Endothelial cell of umbilical vein (primary cell): ENCODE results near the gene CALR3. TPM values are rescaled to one million over a fixed set of nuclear protein-coding genes. Genes with fewer than 3 reads are reported as not detected.

Source experiments
- BruUV-seq: library from RNA; stranded (reverse); fragments of 400-500 nt; replicated peaks from 2 replicates; lab custom pipeline; 2021; lab: Mats Ljungman, UMichigan
- CTCF ChIA-PET: fragments of 300-600, 350-600 bp; sonication (Branson Sonifier 250); formaldehyde crosslinking; loops from one replicate; lab custom pipeline; 2021; ENCODE audit warnings: antibody characterized with exemption, inconsistent platforms; lab: Charles Lee
- POLR2A ChIA-PET: fragments of 300-600, 350-600 bp; sonication (Branson Sonifier 250); formaldehyde crosslinking; loops from one replicate; lab custom pipeline; 2021; ENCODE audit warnings: antibody characterized with exemption, inconsistent platforms; lab: Charles Lee
- DNase-seq: peaks from one replicate; pipeline ENCODE4 v3.0.0-alpha.2; 2011; ENCODE audit warnings: low read depth, low spot score
- FAIRE-seq: peaks from 2 replicates; lab custom pipeline; 2011; peaks lifted over from hg19 to GRCh38; lab: Jason Lieb, UNC
- H2AFZ ChIP-seq: 2 replicates; pipeline ENCODE4 v1.6.0; 2012; ENCODE audit warnings: low read depth, low read length, control low read depth, inconsistent platforms
- H3K27ac ChIP-seq: 2 replicates; pipeline ENCODE4 v1.5.1; 2011; ENCODE audit warnings: low read depth, mild to moderate bottlenecking, control low read depth, low read length, moderate library complexity; ENCODE audit not compliant: insufficient read depth
- H3K27me3 ChIP-seq, 2 experiments: 2 replicates each; pipeline versions ENCODE4 v1.6.0 to v1.6.1; 2011; ENCODE audit warnings: low read length in 2 of 2, mixed read lengths in 1 of 2; ENCODE audit not compliant: control insufficient read depth in 2 of 2, insufficient read depth in 2 of 2
- H3K36me3 ChIP-seq, 2 experiments: 2 replicates in 1 of 2; 3 replicates in 1 of 2; pipeline ENCODE4 v1.5.1; 2011; ENCODE audit warnings: low read length in 2 of 2, mild to moderate bottlenecking in 1 of 2, moderate library complexity in 1 of 2; ENCODE audit not compliant: control insufficient read depth in 2 of 2, insufficient read depth in 2 of 2; ENCODE audit errors: extremely low read depth in 1 of 2
- H3K4me1 ChIP-seq: 3 replicates; pipeline ENCODE4 v1.5.1; 2011; ENCODE audit warnings: mild to moderate bottlenecking, low read length; ENCODE audit not compliant: control insufficient read depth, insufficient read depth; ENCODE audit errors: extremely low read depth
- H3K4me2 ChIP-seq: 2 replicates; pipeline ENCODE4 v1.6.1; 2011; ENCODE audit warnings: low read length, control low read depth, mixed read lengths; ENCODE audit not compliant: insufficient read depth
- H3K4me3 ChIP-seq, 3 experiments: fragments of 200-600 bp in 1 of 3; sonication (generic), shearing (Covaris generic) in 1 of 3; replicated peaks in 1 of 3; 2 replicates each; pipeline ENCODE4 v1.5.1; 2011 to 2016; ENCODE audit warnings: control low read depth in 3 of 3, low read length in 3 of 3, mild to moderate bottlenecking in 2 of 3, inconsistent platforms in 1 of 3, low read depth in 1 of 3, moderate library complexity in 1 of 3; ENCODE audit not compliant: insufficient read depth in 1 of 3
- H3K79me2 ChIP-seq: 2 replicates; pipeline ENCODE4 v1.6.0; 2012; ENCODE audit warnings: low read length, inconsistent platforms; ENCODE audit not compliant: control insufficient read depth, insufficient read depth
- H3K9ac ChIP-seq: replicated peaks from 2 replicates; pipeline ENCODE3; 2011; ENCODE audit warnings: low read length, control low read depth; ENCODE audit not compliant: insufficient read depth; ENCODE audit errors: extremely low read depth
- H3K9me1 ChIP-seq: replicated peaks from 3 replicates; pipeline ENCODE4 v1.6.0; 2011; ENCODE audit warnings: mild to moderate bottlenecking, low read length; ENCODE audit not compliant: control insufficient read depth, insufficient read depth; ENCODE audit errors: extremely low read depth
- H3K9me3 ChIP-seq: replicated peaks from 2 replicates; pipeline ENCODE4 v1.5.1; 2012; ENCODE audit warnings: low read length, inconsistent platforms; ENCODE audit not compliant: control insufficient read depth, insufficient read depth
- H4K20me1 ChIP-seq: replicated peaks from 2 replicates; pipeline ENCODE3; 2011; ENCODE audit warnings: mild to moderate bottlenecking, low read length; ENCODE audit not compliant: control insufficient read depth, insufficient read depth; ENCODE audit errors: extremely low read depth
- CTCF ChIP-seq, 2 donors: IDR thresholded peaks; 1 replicate in 1 of 2; 2 replicates in 1 of 2; pipeline ENCODE4 v1.5.1; 2011; ENCODE audit warnings: low read length in 2 of 2, mild to moderate bottlenecking in 2 of 2, moderate library complexity in 2 of 2, control low read depth in 1 of 2, inconsistent platforms in 1 of 2, low read depth in 1 of 2; ENCODE audit not compliant: insufficient read depth in 1 of 2; ENCODE audit errors: extremely low read depth in 1 of 2
- EZH2 ChIP-seq: IDR thresholded peaks from 2 replicates; pipeline ENCODE4 v1.6.1; 2012; ENCODE audit warnings: borderline replicate concordance, low read depth, mild to moderate bottlenecking, moderate library complexity, low read length, inconsistent platforms; ENCODE audit not compliant: severe bottlenecking
- GATA2 ChIP-seq: IDR thresholded peaks from 2 replicates; pipeline ENCODE4 v1.7.0; 2011; ENCODE audit warnings: low read depth, mild to moderate bottlenecking, moderate library complexity, mixed read lengths, low read length; ENCODE audit not compliant: insufficient read length, insufficient read depth
- JUN ChIP-seq: IDR thresholded peaks from 2 replicates; pipeline ENCODE4 v1.6.1; 2011; ENCODE audit warnings: borderline replicate concordance, low read depth; ENCODE audit not compliant: insufficient read length, insufficient read depth
- MYC ChIP-seq: IDR thresholded peaks from one replicate; pipeline ENCODE4 v1.6.1; 2011; ENCODE audit warnings: mild to moderate bottlenecking, low read depth, low read length
- POLR2A ChIP-seq: IDR thresholded peaks from 2 replicates; pipeline ENCODE4 v1.6.1; 2012; ENCODE audit warnings: low read depth, mild to moderate bottlenecking, control low read depth, low read length
- dilution Hi-C: fragments of 300-500 bp; cut with MboI; formaldehyde crosslinking; loops from one replicate; pipeline ENCODE4 v1.15.0; 2019; ENCODE audit warnings: low sequenced_read_pairs; ENCODE audit not compliant: extremely low pct_ligation_motif_present
- intact Hi-C: fragments of 100-400 bp; cut with micrococcal nuclease; formaldehyde crosslinking; loops from one replicate; pipeline ENCODE4 v1.10.0; 2022
- polyA plus RNA-seq, 4 experiments: library from polyadenylated mRNA; depleted of rRNA in 3 of 4; stranded (reverse) in 3 of 4; unstranded in 1 of 4; fragments of >200 nt; gene quantifications; 2 replicates each; pipeline versions ENCODE4 v1.2.1 to v1.2.3, GENCODE V29; 2011 to 2012; ENCODE audit warnings: missing spikeins in 1 of 4
- total RNA-seq: library from RNA; stranded (reverse); gene quantifications from 2 replicates; pipeline ENCODE4 v1.2.3, GENCODE V29; 2021

Gene CALR3
- total and polyA plus RNA-seq, 2 donors (not counting 3 experiments of a cell fraction or from before 2014, with no cell fraction given) = not detected

DNA sequence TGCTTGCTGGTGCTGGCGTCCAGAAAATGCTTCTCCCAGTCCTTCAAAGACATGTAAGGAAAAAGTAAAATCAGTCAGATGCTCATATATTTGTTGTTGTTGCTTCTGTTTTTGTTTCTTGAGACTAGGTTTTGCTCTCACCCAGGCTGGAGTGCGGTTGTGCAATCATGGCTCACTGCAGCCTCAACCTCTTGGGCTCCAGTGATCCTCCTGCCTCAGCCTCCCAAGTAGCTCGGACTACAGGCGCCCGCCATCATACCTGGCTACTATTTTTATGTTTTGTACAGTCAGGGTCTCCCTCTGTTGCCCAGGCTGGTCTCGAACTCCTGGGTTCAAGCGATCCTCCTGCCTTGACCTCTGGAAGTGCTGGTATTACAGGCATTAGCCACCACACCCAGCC, 13.2 kb downstream of the CALR3 start:
- no TSS peak for BruUV-seq
- H3K9me1 ChIP-seq = no peaks in the 10 kb centered on the region
- H4K20me1 ChIP-seq = no peaks in the 10 kb centered on the region
- DNase-seq (no peak), FAIRE-seq (no peak)
- H3K4me1 ChIP-seq = no peaks in the 10 kb centered on the region
- no peak overlapping the region for H3K9ac ChIP-seq
- ChIA-PET POLR2A (no interaction called here), CTCF (no interaction called here)
- dilution Hi-C loops = no loop called here
- no peak overlapping the region for H3K27ac ChIP-seq
- no peak overlapping the region for H3K4me2 ChIP-seq
- no peaks in the 10 kb centered on the region for H3K36me3 ChIP-seq
- no peak overlapping the region for H3K4me3 ChIP-seq
- H3K79me2 ChIP-seq = no peaks in the 10 kb centered on the region
- no peak overlapping the region for H2AFZ ChIP-seq
- no peaks in the 10 kb centered on the region for H3K27me3 ChIP-seq
- intact Hi-C loops = no loop called here
- TF ChIP-seq EZH2 (no peak), GATA2 (no peak), JUN (no peak), MYC (no peak), POLR2A (no peak)
- no peaks in the 10 kb centered on the region for H3K9me3 ChIP-seq

DNA sequence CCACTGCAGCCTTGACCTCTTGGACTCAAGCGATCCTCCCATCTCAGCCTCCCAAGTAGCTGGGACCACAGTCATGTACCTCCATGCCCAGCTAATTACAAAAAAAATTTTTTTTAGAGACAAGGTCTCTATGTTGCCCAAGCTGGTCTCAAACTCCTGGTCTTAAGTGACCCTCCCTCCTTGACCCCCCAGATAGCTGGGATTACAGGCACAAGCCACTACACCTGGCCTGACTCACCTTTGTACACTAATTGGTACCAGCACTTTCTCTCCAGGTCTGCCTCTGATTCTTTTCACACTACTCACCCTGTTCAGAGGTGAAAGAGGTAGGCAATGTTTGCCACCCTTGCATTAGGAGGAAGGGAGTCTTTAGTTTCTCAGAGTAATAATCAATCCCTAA, 18.7 kb downstream of the CALR3 start:
- DNase-seq = no peak
- H3K9ac ChIP-seq = no peak overlapping the region
- H3K36me3 ChIP-seq = no peaks in the 10 kb centered on the region
- no peak for TF ChIP-seq CTCF (IDR thresholded peaks at IDR 0.05; ENCODE audit: extremely low read depth in 1 of 2, insufficient read depth in 1 of 2, low read depth in 1 of 2, low read length in 2 of 2)
- H3K27ac ChIP-seq = no peak overlapping the region
- H3K9me3 ChIP-seq = peaks cover 3% of the 10 kb centered on the region
- no peak overlapping the region for H3K4me2 ChIP-seq
- no TSS peak for BruUV-seq
- POLR2A ChIA-PET = no interaction called here
- no peak overlapping the region for H3K4me3 ChIP-seq
- no peaks in the 10 kb centered on the region for H3K9me1 ChIP-seq
- H3K27me3 ChIP-seq = no peaks in the 10 kb centered on the region
- dilution Hi-C loops (no loop called here), intact Hi-C loops (no loop called here)
- no peak overlapping the region for H2AFZ ChIP-seq
- H3K4me1 ChIP-seq = peaks cover 1% of the 10 kb centered on the region
- no peak for FAIRE-seq
- H3K79me2 ChIP-seq = no peaks in the 10 kb centered on the region
- no peaks in the 10 kb centered on the region for H4K20me1 ChIP-seq
- CTCF ChIA-PET = interaction anchor here (1.1 kb wide), 1 partner anchor 35 kb away, joined by 3 read pairs; no protein-coding TSS in a partner anchor
